ENCODE results near the gene MDK.
A peak's percentile ranks its signal among the peaks of the same experiment; 100 is the strongest.
"Not testable (repeated sequence)": the region's sequence is repeated elsewhere in the genome, so short reads cannot be mapped to it uniquely, and the experiment has no call there.

MDK gene

DNA sequence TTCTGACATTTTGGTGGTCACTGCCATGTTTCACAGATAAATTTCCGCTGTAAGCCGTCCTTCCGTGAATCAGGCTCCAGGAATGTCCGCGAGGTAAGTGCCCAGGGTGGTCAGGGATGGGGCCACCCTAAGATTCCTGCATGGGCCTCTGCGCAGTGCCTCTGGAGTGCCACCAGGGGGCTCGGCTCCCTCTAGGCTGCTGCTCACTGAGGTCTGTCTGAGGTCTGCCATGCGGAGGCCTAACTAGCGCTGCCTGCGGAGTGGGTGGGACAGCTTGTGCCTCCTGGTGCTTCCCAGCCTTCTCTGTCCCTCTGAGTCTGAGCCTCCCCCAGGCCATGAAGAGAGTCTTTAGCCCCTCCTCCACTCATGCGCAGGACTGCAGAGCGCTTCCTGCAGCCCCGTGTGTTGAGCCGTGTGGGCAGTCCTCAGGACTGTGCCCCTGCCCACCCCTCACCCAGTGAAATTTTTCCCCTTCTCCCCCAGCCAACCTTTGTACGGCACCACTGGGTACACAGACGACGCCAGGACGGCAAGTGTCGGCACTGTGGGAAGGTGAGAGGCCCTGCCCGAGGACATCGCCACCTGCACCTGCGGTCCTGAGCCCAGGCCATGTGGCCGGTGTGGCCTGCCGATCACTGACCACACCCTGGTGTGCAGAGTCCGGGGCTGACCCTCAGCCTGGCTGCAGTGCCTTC is 11.9 kb upstream of the MDK start:
- peak; percentile 78 for DNase-seq (ENCODE audit: low read depth)

GRCh38 chr11:46370253-46370652 is 11.2 kb upstream of the MDK start:
- no peak for DNase-seq (ENCODE audit: low read depth)

DNA sequence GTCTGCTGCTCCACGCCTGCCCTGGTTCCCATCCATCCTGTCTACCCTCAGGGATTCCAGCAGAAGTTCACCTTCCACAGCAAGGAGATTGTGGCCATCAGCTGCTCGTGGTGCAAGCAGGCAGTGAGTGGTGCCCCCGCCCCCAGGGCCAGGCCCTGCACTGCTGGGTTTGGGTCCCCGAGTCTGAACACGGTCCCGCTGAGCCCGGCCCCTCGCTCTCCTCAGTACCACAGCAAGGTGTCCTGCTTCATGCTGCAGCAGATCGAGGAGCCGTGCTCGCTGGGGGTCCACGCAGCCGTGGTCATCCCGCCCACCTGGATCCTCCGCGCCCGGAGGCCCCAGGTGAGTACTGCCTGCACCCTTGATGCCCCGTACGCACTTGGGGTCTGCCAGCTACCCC is 10.2 kb upstream of the MDK start:
- DNase-seq (ENCODE audit: low read depth) = not testable (repeated sequence)

DNA sequence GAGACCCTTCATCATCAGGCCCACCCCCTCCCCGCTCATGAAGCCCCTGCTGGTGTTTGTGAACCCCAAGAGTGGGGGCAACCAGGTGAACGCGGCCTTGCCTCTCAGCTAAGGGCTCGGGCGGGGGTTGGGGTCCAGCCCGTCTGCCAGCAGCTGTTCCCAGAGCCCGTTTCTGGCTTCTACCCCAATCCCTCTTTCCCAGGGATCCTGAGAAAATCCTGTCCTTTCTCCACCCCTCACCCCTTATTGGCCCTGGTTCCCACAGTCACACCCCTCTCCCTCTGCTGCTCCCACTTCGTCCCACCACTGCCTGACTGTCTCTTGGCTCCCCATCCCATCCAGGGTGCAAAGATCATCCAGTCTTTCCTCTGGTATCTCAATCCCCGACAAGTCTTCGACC is 9.4 kb upstream of the MDK start:
- no peak for DNase-seq (ENCODE audit: low read depth)

DNA sequence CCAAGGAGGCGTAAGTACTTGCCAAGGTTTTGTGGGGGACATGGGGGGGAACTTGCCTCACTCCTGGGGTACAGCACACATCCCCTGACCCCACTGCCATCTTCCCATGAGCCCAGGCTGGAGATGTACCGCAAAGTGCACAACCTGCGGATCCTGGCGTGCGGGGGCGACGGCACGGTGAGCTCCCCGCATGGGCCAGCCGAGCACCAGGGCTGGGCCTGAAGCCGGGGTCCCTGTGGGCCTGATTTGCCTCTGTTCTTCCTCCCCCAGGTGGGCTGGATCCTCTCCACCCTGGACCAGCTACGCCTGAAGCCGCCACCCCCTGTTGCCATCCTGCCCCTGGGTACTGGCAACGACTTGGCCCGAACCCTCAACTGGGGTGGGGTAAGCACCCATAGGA is 9.0 kb upstream of the MDK start:
- DNase-seq (ENCODE audit: low read depth) = not testable (repeated sequence)

DNA sequence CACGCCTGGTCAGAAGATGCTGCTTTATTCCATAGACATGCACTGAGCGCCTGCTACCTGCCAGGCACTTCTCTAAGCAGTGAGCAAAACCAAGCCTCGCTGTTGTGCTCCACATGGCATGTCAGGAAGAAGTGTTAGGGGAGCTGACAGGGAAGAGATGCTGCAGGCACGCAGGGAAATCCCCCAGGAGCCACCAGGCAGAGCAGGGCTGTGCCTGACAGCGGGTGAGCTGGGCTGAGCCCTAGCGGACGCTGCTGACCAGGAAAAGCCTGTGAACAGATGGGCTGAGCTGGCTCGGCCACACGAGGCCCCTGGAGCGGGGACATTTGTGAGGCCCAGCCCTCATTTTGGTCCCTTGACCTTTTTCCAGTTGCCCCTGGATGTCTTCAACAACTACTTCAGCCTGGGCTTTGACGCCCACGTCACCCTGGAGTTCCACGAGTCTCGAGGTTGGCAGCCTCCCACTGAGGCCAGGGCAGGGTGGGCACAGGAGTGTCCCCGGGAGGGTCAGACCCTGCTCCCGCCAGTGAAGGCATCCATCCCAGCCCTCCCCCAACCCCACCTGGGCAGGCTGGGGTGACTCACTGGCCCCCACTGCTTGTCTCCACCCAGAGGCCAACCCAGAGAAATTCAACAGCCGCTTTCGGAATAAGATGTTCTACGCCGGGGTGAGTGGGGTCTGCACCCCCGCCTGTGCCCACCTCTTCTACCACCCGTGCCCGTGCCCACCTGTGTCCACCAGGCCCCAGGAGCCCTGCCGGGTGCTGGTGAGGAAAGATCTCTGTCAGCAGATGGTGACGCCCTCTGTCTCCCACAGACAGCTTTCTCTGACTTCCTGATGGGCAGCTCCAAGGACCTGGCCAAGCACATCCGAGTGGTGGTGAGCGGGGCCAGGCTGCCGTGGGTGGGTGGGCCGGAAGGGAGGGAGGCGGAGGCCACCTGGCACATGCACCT is 7.4 kb upstream of the MDK start:
- no peak for DNase-seq (ENCODE audit: low read depth)

GRCh38 chr11:46374815-46375214 is 6.7 kb upstream of the MDK start:
- no peak for DNase-seq (ENCODE audit: low read depth)

- DNase-seq (ENCODE audit: low read depth) = no peak
These were observed 5.9 kb upstream of the MDK start for GRCh38 chr11:46375392-46376101.

GRCh38 chr11:46376258-46377050 is 5.0 kb upstream of the MDK start:
- DNase-seq (ENCODE audit: low read depth) = no peak

DNA sequence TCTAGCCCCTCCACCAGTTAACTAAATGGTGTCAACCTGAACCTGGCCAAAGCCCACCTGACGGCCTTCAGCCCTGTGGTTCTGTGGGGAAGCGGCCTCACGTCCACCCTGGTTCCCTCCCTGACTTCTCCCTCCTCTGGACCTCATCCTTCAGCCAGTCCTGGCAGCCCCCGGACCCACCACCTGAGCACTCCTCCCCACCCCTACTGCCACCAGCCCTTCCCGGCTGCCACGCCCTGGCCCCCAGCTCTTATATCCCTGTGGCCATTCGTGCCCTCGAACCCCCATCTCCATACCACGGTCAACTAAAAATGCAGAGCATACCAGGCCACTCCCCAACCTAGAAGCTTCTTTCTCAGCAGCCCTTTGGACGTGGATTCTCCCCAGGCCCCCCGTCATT is 4.2 kb upstream of the MDK start:
- DNase-seq (ENCODE audit: low read depth) = no peak

- no peak for DNase-seq (ENCODE audit: low read depth)
These were observed 3.6 kb upstream of the MDK start for GRCh38 chr11:46377831-46378230.

- DNase-seq (ENCODE audit: low read depth) = no peak
These were observed 3.2 kb upstream of the MDK start for GRCh38 chr11:46378296-46378695.

- DNase-seq (ENCODE audit: low read depth) = no peak
These were observed 2.5 kb upstream of the MDK start for GRCh38 chr11:46378811-46379481.

GRCh38 chr11:46379482-46380293 is 1.8 kb upstream of the MDK start:
- not testable (repeated sequence) for DNase-seq (ENCODE audit: low read depth)

DNA sequence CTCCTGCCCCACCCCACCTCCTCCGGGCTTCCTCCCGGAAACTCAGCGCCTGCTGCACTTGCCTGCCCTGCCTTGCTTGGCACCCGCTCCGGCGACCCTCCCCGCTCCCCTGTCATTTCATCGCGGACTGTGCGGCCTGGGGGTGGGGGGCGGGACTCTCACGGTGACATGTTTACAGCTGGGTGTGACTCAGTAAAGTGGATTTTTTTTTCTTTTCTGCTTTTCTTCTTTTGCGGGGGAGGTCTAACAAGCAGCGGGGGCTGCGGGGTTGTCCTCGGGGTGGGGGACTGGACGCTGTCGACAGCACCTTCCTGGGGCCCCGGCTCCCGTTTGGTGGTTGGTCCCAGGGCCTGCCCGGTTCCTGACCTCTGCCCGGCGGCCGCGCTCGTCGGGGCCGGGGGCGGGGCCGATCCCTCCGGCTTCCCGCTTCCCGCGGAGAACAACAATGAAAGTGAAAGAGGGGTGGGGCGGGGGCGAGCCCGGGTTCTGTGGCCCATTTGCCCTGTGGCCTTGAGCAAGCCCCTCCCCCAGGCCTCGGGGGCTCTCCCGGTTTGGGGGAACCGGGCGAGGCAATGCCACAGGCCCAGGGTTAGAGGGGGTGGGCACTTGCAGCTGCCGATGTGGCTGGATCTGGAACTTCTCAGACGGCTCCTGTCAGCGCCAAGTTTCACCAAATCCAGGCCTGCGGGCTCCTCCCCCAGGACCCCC is 975 bp upstream of the MDK start:
- DNase-seq (ENCODE audit: low read depth) = peak; percentile 29

DNA sequence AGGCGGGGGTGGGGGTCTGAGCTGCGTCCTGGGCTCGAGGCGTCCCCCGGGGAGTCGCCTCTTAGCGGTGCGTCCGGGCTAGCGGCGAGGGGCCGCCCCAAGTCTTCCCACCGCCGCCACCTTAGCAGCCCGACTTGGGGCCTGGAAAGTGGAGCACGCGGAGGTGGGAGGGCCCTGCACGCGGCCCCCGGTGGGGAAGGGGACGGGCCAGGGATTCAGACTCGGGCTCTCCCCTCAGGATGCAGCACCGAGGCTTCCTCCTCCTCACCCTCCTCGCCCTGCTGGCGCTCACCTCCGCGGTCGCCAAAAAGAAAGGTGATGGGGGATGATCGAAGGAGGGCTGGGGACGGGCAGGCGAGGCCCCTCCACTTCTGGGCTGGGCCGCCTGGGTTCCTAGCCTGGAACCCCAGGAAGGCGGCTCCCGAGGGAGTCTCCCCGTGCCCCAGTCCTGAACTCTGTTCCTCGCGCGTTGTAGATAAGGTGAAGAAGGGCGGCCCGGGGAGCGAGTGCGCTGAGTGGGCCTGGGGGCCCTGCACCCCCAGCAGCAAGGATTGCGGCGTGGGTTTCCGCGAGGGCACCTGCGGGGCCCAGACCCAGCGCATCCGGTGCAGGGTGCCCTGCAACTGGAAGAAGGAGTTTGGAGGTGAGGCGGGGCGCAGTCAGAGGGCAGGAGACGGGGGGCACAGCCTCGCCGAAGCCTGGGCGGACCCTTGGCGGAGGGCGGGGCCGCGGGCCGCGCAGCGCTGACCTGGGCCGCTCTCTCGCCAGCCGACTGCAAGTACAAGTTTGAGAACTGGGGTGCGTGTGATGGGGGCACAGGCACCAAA is 563 bp downstream of the MDK start:
- no peak for DNase-seq (ENCODE audit: low read depth)

DNA sequence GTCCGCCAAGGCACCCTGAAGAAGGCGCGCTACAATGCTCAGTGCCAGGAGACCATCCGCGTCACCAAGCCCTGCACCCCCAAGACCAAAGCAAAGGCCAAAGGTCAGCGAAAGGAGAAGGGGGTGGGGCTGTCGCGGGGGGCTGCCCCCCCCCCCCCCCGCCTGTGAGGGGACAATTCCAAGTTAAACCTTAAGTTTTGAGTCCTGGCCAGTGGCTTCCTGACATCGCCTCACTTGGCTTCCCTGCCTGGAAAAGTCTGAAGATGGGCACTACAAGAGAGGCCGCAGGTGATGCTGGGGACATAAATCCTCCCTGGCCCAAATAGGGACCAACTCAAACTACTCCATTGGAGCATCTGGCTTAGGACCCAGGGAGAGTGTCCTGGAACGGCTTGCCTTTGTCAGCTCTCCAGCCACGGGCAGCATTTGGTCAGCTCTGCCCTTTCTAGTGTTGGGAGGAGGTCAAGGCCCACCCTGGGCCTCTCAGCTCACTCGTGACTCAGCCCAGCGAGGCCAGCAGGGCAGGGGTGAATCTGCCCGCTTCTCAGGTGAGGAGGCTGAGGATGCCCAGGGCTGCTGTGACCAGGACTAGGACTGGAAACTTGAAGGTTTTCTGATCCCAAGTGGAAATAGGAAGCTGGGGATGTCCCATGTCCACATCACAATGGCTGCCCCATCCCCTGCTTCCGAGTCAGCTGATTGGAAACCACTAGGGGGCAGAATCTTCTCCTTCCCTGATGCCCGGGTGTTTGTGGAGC is 1.4 kb downstream of the MDK start:
- DNase-seq (ENCODE audit: low read depth) = peak; percentile 53

DNA sequence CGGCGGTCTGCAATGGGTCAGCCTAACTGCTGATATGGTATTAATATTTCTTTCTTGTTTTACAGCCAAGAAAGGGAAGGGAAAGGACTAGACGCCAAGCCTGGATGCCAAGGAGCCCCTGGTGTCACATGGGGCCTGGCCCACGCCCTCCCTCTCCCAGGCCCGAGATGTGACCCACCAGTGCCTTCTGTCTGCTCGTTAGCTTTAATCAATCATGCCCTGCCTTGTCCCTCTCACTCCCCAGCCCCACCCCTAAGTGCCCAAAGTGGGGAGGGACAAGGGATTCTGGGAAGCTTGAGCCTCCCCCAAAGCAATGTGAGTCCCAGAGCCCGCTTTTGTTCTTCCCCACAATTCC is 1.9 kb downstream of the MDK start:
- DNase-seq (ENCODE audit: low read depth) = no peak

All from iris pigment epithelial cell (primary cell).